Psoas muscle (tissue), 8 donors: Measurements from ENCODE around the gene ATP2A3. TPM values are rescaled to one million over a fixed set of nuclear protein-coding genes. Genes with fewer than 3 reads are reported as not detected.
A peak's percentile ranks its signal among the peaks of the same experiment; 100 is the strongest.

Experiments used
- ATAC-seq, 4 donors: fragments of 200-7000 bp; cut with Tn5 transposase; one replicate each; pipeline ENCODE4 v1.9.1; 2020; ENCODE audit warnings: moderate library complexity in 3 of 4, mild to moderate bottlenecking in 2 of 4
- DNase-seq, 2 donors: peaks; one replicate each; pipeline ENCODE4 v3.0.0-alpha.2; 2020
- H3K27ac ChIP-seq: fragments of 200-600 bp; one replicate; pipeline ENCODE4 v1.8.0; 2022
- H3K27me3 ChIP-seq, 3 donors: fragments of 200-600 bp in 1 of 3; one replicate each; pipeline versions ENCODE4 v1.6.1 to v1.8.0; 2013 to 2022; ENCODE audit warnings: low read length in 2 of 3, mild to moderate bottlenecking in 2 of 3, moderate library complexity in 1 of 3; ENCODE audit not compliant: insufficient read depth in 3 of 3
- H3K36me3 ChIP-seq, 2 donors: fragments of 200-600 bp in 1 of 2; one replicate each; pipeline versions ENCODE4 v1.6.1 to v1.8.0; 2013 to 2022; ENCODE audit warnings: low read depth in 1 of 2, mild to moderate bottlenecking in 1 of 2, moderate library complexity in 1 of 2; ENCODE audit not compliant: insufficient read depth in 1 of 2
- H3K4me1 ChIP-seq: fragments of 200-600 bp; one replicate; pipeline ENCODE4 v1.8.0; 2022
- H3K4me3 ChIP-seq: fragments of 200-600 bp; one replicate; pipeline ENCODE4 v1.8.0; 2022; ENCODE audit warnings: mild to moderate bottlenecking
- H3K9me3 ChIP-seq: fragments of 200-600 bp; one replicate; pipeline ENCODE4 v1.8.0; 2022
- CTCF ChIP-seq: fragments of 200-600 bp; IDR thresholded peaks from one replicate; pipeline ENCODE4 v1.8.0; 2022; ENCODE audit warnings: antibody characterized with exemption
- WGBS, 3 donors: extraction: QIAGEN DNeasy Blood & Tissue Kit; methylation state at CpG; one replicate each; pipeline versions ENCODE4 v1.1.6 to v1.1.7; 2013; 5-methylcytosine and 5-hydroxymethylcytosine counted together
- intact Hi-C, 2 donors: fragments of 100-400 bp; cut with DNase I; formaldehyde crosslinking; loops; one replicate each; pipeline versions ENCODE4 v1.11.0 to v1.14.2; 2022
- polyA plus RNA-seq, 3 donors: library from polyadenylated mRNA; stranded (reverse); fragments of 200-250 nt; gene quantifications; one replicate each; pipeline ENCODE4 v1.2.3, GENCODE V29; 2013
- total RNA-seq, 4 donors: library from RNA; stranded (reverse); fragmentation: NEBNext Ultra II Directional in 2 of 4; extraction: Animal tissue kit (Norgen Biotek cat#: 25700) in 2 of 4; gene quantifications; one replicate each; pipeline versions ENCODE4 v1.2.1 to v1.2.4, GENCODE V29; 2021 to 2023
- donor health status: healthy with polysubstance abuse.
- donor health status: DM: no; HTN: no; CAD: no; lungs with moderate emphysema.
- donor health status: Bipolar disorder and iron deficiency.
- donor health status: healthy.
- donor health status: DM: yes; HTN: yes; CAD: no.
- donor health status: DM: no; HTN: no; CAD: no.
- donor health status: DM: no; HTN: no; CAD: no.
- donor health status: DM: yes; HTN: yes; CAD: no.

The ATP2A3 gene
- total and polyA plus RNA-seq, 7 donors: 1.2 to 3.8 (median 3.0) TPM

GRCh38 chr17:3977387-3977786 lies 13.2 kb upstream of the ATP2A3 start:
- H3K9me3 ChIP-seq: peaks cover 9% of the 10 kb centered on the region
- H3K4me1 ChIP-seq: peaks cover 12% of the 10 kb centered on the region
- H3K27ac ChIP-seq: peak overlapping the region; percentile 67
- no peaks in the 10 kb centered on the region for H3K36me3 ChIP-seq
- no peak for TF ChIP-seq CTCF
- DNase-seq (peak in 1 of 2 donors; percentile 53), ATAC-seq (peak; percentile 41 to 54 (median 48))
- H3K4me3 ChIP-seq: no peak overlapping the region
- H3K27me3 ChIP-seq: no peaks in the 10 kb centered on the region
- intact Hi-C loops: no loop called here
- WGBS, 3 donors: 33 to 53% (median 34%) methylated on average over 9 of the region's 9 CpGs

DNA sequence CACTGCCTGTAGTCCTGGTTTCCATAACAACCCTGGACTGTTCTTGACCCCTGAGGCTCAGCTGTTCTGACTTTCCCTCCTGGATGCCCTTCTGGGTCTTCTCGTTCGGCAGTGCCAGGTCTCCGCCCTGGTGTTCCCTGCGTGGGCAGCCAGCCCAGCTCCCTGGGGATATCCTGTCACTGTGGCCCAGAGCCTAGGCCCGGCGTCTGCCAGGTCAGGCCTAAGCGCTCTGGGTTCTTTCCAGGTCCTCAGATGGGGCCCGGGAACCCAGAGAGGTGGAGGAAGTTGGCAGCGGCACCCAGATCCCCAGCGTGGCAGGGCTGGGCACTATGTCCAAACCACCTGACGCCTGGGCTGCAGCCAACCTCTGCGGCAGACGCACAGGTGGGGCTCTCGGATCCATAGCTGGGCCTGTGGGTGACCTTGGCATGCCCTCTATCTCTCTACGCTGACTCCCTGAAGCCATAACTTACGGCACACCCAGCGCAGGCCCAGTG lies 12.5 kb upstream of the ATP2A3 start:
- peaks cover 9% of the 10 kb centered on the region for H3K9me3 ChIP-seq
- H3K4me1 ChIP-seq: peaks cover 12% of the 10 kb centered on the region
- ATAC-seq: peak; percentile 91 to 95 (median 94)
- peak; percentile 77 to 91 for DNase-seq
- H3K36me3 ChIP-seq: no peaks in the 10 kb centered on the region
- TF ChIP-seq CTCF: no peak
- intact Hi-C loops: no loop called here
- WGBS, 3 donors: 10 to 18% (median 12%) methylated on average over 17 of the region's 17 CpGs
- H3K4me3 ChIP-seq: no peak overlapping the region
- H3K27ac ChIP-seq: peak overlapping the region; percentile 67
- no peaks in the 10 kb centered on the region for H3K27me3 ChIP-seq

- peaks cover 12% of the 10 kb centered on the region for H3K4me1 ChIP-seq
- no peaks in the 10 kb centered on the region for H3K36me3 ChIP-seq
- 96 to 98% (median 97%) methylated on average over 9 of the region's 9 CpGs for WGBS, 3 donors
- peaks cover 9% of the 10 kb centered on the region for H3K9me3 ChIP-seq
- no peak for TF ChIP-seq CTCF
- H3K27ac ChIP-seq: no peak overlapping the region
- no peaks in the 10 kb centered on the region for H3K27me3 ChIP-seq
- intact Hi-C loops: no loop called here
- no peak for ATAC-seq
- DNase-seq: no peak
- no peak overlapping the region for H3K4me3 ChIP-seq
These were observed 10.7 kb upstream of the ATP2A3 start for GRCh38 chr17:3974980-3975379.

- peaks cover 9% of the 10 kb centered on the region for H3K9me3 ChIP-seq
- no peak for ATAC-seq
- 62 to 76% (median 63%) methylated on average over 15 of the region's 15 CpGs for WGBS, 3 donors
- H3K27me3 ChIP-seq: no peaks in the 10 kb centered on the region
- no peak for TF ChIP-seq CTCF
- H3K4me3 ChIP-seq: no peak overlapping the region
- H3K27ac ChIP-seq: no peak overlapping the region
- intact Hi-C loops: no loop called here
- no peaks in the 10 kb centered on the region for H3K36me3 ChIP-seq
- peaks cover 12% of the 10 kb centered on the region for H3K4me1 ChIP-seq
- peak in 1 of 2 donors; percentile 51 for DNase-seq
These were observed 10.0 kb upstream of the ATP2A3 start for GRCh38 chr17:3974138-3974687.
